Stimulated activated CD8-positive, alpha-beta memory T cell treated with anti-CD3 and anti-CD28 coated beads, Interleukin-12 subunit alpha, Interleukin-12 subunit beta, amount 100 ng/mL, for 24 hours (primary cell): ENCODE results near the gene TSHZ2.

Experiments
- DNase-seq: peaks from one replicate; pipeline ENCODE4 v3.0.0-alpha.2; 2020; ENCODE audit errors: extremely low read depth

TSHZ2 gene

DNA sequence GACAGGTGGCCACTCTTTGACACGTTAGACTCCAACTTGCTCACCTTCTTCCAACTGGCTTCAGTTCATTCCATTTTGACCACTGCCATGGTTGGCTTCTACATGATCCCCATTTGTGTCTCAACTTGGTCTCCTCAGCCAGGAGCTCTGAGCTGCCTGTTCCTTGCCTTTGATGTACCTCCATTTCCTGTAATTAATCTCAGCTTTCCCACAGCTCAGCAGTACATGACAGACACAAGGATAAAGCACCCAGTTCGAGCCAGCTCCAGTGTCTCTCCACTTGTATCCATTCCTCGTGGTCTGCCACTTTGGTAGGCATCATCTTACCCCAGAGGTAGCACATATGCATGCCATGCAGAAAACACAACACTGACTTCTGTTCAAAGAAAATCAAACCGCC, 161.0 kb downstream of the TSHZ2 start:
- DNase-seq, result no peak

DNA sequence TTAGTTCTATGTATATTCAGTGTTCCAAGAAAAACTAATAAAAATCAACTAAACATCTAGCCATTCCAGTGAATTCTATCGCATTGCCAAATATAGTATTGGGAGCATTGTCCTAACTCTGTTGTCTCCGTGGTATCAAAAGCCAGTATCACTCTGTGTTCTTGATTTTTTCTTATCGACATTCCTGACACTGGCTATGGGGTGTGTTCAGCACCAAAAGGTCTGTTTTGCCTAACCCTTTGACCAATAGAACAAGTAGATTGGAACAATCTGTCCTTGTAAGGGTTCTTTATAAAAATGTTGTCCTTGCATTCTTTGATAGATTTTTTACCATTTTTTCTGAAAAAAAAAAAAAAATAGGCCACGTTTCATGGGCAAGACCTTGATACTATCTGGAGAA, 161.5 kb downstream of the TSHZ2 start:
- DNase-seq, result no peak

DNA sequence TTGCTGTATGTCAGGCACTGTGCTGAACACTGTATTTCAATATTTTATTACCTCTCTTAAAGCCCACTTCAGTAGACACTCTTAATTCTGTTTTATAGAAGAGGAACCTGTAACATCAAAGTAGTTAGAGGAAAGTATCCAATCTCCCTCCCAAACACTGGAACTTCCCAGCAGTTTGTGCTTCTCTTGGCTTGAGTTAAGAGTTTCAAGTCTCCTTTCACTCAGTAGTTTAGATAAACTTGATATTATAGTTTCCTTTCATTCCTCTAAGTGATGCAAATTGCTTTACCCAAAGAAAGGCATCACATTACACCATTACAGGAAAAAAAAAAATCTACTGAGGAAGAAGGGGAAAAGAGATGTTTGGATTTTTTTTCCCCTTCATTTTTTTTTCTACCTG, 164.3 kb downstream of the TSHZ2 start:
- DNase-seq, result no peak

DNA sequence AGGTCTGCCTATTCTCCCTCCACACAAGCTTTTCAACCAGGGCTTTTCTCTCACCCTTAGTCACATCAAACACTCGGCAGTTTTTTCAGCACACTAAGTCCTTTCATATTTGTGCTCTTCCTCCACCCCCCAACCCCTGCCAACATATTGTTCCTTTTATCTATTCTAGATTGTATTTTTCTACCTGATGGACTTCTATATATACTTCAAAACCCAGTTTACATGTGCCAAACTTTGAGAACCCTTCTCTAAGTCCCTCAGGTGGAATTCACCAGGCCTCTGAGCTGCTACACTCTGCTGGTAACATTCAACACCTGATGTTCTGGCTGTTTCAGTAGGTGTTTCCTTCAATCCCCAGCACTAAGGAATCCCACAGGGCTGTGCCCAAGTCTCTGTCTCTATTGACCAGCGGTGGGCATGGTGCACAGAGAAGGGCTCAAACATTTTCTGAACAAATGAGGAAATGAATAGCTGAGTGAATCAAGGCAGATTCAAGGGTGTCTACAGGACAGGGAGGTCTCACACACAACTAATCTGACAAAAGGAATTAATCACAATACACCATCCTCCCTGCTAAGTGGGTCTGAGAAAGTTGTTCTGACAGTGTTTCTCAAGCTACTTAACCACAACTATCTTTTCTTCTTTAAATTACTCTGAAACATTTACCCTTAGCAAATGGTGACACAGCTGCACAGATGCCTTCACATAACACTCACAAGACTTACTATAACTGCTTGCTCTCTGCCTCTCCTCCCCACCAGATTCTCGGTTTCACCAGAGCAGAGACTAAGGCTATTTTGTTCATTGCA, 166.5 kb downstream of the TSHZ2 start:
- no peak for DNase-seq

DNA sequence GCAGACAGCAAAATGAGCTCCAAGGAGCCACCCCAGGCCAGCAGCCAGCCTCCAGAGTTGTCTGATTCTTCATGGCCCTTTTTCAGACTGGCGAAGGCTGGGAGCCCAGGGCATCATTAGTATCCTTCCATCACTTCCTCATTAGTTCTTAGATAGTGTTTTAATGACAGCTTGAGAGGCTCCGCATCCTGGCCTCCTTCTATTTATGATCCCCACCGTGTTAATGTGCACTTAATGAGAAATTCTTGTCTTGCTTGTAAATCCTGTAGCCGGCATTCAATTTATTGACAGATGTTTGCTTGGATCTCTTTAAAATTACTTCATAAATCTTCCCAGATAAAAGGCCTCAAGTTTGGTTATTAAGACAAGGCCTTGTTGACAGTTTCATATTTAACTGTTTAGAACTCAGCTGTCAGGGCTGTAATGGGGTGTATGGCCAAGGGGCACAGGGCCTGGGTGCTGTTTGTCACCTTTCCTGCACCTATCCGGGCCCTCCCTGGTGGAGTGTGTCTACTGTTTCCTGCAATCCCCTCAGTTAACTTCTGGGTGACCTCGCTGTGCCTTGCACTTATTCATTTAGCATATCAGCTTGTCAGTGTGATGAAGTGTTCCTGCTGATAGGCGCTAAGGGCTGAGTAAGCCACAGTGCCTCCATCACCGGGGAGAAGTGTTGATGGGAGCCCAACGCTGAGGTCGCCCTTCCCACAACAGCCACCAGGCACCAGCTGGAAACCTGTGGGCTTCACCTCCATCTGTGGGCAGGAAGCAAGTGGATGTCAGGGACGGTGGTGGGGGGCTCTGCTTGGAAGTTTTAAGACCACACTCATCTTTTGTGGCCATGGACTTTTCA, 169.3 kb downstream of the TSHZ2 start:
- no peak for DNase-seq

DNA sequence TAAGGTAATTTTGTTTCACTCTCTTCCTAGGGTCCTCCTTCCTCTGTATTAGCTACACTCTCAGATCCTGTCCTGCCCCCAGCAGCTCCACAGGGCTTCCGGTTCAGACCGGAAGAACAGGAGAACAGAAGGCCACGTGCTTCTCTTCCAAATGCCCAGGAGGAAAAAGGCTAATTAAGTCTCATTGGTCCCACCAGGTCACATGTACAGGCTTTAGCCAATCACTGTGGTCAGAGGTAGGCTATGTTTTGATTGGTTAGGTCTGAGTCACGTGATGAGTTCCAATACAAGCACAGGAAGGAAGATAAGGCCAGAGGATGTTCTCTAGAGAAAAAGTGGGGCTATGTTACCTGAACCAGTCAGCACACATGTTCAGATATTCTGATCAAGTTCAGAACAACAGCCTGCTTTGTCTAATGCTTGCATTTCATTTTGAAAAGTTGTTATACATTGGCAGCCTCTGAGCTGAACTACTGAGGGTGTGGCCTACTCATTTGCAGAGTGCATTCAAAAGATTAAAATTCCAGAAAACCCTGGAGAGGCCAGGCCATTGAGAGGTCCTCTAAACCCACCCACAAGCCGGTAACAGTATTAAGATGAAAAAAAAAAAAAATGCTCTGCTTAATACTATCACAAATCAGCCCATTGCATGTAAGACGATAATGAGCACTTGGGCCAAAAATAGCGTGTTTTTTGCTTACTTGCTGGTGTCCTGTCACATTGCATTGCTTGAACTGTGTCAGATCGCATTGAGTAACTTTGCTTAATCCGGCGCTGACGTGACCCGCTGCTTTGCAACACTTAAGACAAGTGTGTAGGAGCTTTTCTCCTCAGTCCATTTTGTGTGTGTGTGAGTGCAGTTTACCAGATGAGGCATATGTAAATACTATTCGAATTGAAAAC, 170.3 kb downstream of the TSHZ2 start:
- DNase-seq, result no peak

DNA sequence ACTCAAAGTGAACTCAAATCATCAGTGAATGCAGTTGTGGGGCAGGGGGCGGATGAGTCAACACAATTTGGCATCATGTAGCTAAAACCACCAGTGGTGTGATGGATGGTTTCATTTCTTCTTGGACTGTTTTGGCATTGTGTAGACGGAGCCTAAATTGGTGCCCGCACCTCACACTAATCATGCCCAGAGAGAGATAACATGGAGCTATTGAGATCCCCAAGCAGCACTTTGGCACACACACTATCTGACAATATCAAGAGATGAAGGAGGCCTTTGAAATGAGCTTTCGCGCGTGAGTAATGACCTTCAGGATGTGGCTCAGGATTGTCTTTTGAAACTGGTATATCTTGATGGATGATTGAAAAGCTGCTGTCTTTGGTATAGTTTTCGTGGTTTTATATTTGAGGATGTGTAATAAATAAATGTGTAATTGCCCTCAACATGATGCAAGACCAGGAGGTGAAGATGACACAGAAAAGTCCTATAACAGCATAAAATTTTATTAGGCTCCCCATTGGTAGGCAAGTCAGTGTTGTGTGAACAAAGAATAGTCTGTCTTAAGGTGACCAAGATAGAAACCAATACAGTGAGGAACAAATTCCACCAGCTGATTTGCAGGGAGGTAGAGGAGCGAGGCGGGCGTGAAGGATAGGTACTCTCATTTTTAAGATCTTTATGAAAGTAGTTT, 174.2 kb downstream of the TSHZ2 start:
- no peak for DNase-seq

DNA sequence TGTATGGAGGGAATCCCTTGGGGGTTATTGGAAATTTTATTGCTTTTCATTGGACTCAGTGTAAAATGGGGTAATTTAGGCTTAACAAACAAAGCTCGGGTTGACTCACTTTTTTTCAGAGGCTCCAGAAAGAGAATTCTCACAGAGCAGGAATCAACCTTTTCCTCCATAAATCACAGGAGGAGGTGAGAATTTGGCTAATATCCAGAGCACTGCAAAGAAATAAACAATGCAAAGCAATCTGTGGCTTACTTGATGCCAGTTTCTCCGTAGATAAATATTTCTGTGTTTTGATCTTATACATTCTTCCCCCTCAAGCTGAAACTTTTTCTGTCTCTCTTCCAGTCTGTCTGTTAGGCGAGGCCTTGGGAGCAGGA, 176.6 kb downstream of the TSHZ2 start:
- DNase-seq, result no peak

DNA sequence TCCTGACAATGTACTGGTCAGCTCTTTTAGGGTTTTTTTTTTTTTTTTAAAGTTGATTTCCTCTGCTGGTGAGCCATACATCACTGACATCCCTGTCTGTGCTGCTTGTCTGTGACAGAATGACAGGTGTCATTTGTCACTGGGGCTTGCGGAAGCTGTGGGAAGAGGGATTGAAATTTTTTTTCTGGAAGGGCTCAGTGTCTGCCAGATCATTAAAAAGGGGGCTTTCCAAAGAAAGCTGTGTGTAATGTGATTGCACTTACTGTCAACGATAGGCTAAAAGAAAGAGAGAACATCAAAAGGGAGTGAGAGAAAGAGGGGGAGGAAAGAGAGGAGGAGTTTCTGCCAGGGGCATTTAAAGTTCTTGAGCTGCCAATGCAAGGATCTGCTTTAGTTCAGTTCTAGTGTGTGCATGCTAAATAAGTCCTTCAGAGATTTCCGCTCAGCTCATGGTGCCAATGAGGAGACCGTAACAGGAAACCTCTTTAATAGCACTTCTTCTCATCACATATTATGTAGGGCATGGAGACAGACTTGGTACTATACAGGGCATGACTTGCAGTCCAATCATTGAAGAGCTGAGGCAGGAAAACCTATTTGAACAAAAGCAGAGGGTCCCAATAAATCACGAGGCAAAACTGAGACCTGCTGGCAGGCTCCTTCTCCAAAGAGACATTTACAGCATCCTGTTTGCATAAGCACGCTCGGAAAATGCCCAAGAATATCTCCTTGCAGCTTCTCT, 177.2 kb downstream of the TSHZ2 start:
- DNase-seq, result no peak

DNA sequence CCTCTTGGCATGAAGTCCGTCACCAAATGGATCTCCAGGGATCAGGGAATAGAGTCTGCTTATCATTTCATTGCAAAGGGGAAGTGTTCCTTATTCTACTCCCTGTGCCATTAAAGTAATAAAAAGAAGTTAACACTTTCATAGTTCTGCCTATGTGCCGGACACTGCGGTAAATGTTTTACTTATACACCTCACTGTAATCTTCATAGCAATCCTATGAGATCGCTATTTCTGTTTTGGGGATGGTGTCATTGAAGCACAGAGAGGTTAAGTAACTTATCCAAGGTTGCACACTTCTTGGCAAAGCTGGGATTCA, 177.7 kb downstream of the TSHZ2 start:
- no peak for DNase-seq

DNA sequence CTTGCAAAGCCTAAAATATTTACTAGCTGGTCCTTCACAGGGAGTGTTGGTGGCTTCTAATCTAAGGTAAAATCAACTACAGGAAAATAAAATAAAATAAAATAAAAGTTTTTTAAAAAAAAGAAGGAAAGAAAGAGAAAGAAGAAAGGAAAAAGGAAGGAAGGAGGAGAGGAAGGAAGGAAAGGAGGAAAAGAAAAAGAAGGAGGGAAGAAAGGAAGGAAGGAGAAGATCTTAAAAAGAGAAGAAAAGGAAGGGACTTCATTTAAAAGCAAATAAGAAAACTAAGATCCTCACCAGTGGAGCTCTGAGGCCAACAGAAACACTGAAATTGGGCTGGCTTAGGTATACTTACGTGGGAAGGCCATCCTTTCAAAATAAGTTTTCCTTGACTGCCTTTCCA, 178.4 kb downstream of the TSHZ2 start:
- DNase-seq, result no peak

DNA sequence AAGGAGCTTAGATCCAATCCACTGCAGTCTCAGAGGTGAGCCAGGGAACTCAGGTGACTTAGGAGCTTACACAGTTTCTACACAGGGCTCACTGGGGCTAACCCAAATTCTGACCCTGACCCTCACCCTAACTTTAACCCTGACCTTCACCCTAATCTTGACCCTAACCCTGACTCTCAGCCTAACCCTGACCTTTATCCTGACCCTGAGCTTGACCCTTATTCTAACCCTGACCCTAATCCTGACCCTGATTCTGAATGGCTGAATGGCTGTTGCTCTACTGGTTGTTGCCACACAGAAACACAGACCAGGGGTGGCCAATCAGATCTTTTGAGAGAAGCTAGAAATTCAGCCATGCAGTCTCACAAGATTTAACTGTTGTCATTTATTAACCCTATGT, 180.1 kb downstream of the TSHZ2 start:
- no peak for DNase-seq

DNA sequence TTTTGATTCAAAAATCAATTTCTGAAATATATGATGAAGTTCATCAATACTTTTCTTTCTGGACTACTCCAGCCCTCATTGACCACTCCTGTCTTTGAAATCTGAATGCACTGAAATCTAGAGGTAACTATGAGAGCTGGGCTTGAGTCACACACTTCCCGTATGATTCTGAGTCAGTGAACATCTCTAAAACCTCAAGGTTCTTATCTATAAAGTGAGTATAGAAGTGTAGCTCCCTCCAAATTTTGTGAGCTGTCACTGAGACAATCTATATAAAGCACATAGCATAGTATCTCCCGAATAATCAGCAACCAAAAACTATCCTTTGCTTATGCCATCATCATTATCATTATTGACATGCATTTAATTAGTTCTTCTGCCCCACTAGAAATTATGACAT, 182.4 kb downstream of the TSHZ2 start:
- DNase-seq, result no peak

DNA sequence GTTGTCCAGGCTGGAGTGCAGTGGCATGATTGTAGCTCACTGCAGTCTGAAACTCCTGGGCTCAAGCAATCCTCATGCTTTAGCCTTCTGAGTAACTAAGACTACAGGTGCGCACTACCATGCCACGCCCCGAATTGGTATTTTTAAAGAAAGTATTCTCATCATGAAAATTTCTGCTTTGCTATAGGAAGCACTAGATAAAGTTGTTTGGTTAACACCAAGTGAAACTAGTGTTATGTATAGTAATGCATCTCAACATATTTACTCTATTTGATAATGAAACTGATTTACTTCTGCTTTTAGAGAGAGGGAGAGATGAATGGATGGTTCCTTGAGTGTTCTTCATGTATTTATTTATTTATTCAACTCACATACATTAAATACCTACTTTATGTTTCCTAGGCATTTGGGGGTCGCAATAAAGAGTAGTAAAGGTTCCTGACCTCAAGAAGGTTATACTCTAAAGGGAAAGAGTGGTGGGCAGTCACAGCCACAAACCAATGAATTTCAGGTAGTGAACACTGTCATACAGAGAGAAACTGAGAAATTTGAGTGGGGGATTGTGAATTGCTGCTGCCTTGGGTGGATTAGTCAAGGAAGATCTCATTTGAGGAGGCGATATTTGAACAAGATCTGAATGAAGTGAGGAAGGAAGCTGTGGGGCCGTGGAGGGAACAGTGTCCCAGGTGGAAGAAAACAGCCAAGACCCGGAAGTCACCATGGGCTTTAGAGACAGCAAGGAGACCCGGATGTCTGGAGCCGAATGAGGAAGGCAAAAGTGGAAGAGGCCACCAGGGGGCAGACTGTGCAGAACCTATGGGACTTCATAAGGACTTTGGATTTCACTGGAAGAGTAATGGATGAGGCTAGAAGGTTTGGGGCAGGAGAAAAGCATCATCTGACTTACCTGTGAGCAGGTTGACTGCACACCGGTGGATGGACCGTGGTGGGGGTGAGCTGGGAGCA, 185.6 kb downstream of the TSHZ2 start:
- DNase-seq, result no peak

DNA sequence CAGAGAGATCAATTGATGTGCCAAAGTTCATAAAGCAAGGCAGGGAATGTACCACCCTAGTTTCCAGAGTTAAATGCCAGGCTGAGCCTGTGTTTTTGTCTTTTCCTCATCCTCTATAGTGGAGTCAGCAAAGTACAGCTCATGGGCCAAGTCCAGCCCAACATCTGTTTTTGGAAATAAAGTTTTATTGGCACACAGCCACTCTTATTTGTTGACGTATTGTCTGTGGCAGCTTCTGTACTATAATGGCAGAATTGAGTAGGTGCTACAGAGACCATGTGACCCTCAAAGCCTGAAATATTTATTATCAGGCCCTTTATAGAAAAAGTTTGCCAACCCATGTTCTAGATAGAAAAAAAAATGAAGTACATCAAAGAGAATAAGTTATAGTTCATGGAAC, 187.0 kb downstream of the TSHZ2 start:
- no peak for DNase-seq

DNA sequence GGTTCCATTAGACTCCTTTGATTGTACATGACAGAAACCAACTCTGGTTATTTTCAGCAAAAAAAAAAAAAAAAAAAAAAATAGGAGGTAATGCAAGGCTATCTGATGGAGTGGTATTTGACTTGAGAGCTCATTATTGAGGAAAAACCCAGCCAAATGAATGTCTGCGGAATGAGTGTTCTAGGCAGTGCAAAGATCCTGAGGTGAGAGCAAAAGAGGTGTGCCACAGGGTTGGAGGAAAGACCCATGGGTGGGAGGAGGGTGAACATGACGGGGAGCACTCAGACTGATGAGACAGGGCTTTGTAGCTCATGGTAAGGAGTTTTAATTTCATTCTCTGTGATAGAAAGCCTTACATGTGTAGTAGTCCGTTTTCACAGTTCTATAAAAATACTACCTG, 188.9 kb downstream of the TSHZ2 start:
- no peak for DNase-seq

DNA sequence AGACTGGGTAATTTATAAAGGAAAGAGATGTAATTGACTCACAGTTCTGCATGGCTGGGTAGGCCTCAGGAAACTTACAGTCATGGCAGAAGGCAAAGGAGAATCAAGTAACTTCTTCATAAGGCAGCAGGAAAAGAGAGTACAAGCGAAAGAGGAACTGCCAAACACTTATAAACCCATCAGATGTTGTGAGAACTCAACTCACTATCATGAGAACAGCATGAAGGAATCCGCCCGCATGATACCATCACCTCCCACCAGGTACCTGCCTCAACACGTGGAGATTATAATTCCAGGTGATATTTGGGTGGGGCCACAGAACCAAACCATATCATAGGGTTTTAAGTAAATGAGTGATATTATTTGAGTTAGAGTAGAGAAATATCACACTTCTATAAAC, 189.3 kb downstream of the TSHZ2 start:
- DNase-seq, result no peak

DNA sequence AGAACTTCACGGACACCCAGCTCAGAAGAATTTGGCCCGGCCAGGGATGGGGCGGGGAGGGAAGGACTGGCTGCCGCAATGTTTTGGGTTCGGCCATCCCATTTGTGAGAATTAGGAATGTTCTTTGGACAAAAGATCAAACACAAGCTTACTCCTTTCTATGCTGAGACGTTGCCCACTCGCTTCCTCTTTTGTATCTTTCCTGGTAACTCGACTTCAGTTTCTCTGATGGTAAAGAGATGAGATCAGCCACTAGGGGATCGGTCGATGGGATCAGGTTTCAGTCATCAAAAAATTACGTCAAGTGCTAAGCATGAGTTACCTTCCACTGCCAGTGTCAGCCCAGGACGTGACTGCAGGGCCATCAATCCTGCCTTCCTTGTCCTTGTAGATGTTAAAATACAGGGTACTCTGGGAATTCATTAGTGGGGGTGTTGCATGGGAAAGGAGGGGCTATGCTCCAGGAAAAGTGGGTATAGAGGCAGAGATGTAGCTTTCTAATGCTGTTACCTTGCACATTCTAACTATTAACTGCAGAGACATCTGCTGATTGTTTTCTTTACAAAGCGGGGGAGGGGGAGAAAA, 190.2 kb downstream of the TSHZ2 start:
- no peak for DNase-seq

DNA sequence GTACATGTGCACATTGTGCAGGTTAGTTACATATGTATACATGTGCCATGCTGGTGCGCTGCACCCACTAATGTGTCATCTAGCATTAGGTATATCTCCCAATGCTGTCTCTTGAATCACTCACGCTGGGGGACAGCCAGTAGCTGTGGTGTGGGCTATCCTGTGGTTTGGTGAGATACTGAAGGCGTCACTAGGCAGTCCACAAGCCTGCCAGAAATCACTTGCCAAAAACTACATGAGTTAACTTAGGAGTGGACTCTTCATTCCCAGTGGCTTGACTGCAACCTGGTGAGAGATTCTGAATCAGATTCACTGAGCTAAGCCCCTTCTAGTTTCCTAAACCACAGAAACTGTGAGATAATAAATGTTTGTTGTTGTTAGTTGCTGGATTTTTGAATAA, 191.3 kb downstream of the TSHZ2 start:
- no peak for DNase-seq

DNA sequence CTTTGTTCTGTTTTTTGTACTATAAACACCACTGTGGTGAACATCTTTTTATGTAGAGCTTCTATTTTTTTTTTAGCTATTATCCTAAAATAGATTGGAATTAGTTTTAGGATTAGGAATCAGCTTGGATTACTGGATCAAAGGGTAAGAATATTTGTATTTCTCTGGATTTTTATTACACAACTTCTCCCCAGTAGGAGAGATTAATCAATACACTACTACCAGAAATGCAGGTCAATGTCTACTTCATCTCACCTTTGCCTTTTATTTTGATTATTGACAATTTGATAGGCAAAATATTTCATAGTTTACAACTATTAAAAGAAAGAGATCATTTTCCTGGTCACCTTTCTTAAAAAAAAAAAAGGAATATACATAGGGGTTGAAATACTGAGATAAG, 191.9 kb downstream of the TSHZ2 start:
- DNase-seq, result no peak
